Kidney (tissue), 14 donors: Measurements from ENCODE around the gene PCDHGA6. TPM values are rescaled to one million over a fixed set of nuclear protein-coding genes. Genes with fewer than 3 reads are reported as not detected.
"Not testable (repeated sequence)": the region's sequence is repeated elsewhere in the genome, so short reads cannot be mapped to it uniquely, and the experiment has no call there.

Source experiments
- DNase-seq, 5 donors: peaks; one replicate each; pipeline ENCODE4 v3.0.0-alpha.2; 2013 to 2020
- FAIRE-seq: peaks from 2 replicates; lab custom pipeline; 2012; peaks lifted over from hg19 to GRCh38; lab: Jason Lieb, UNC
- H3K27ac ChIP-seq, 2 donors: one replicate each; pipeline ENCODE4 v1.7.0; 2013; ENCODE audit warnings: low read depth in 2 of 2, low read length in 2 of 2, inconsistent platforms in 1 of 2
- H3K27me3 ChIP-seq: one replicate; pipeline ENCODE4 v1.7.1; 2013; ENCODE audit warnings: low read length, inconsistent platforms; ENCODE audit not compliant: control insufficient read depth, insufficient read depth
- H3K36me3 ChIP-seq, 3 donors: one replicate each; pipeline versions ENCODE4 v1.7.0 to v1.7.1; 2013; ENCODE audit warnings: low read length in 3 of 3, control low read depth in 1 of 3, inconsistent platforms in 1 of 3; ENCODE audit not compliant: insufficient read depth in 3 of 3, control insufficient read depth in 2 of 3
- H3K4me1 ChIP-seq, 3 donors: one replicate each; pipeline versions ENCODE4 v1.7.0 to v1.7.1; 2013; ENCODE audit warnings: low read length in 3 of 3, inconsistent platforms in 1 of 3, low read depth in 1 of 3; ENCODE audit not compliant: control insufficient read depth in 2 of 3, insufficient read depth in 2 of 3
- H3K4me3 ChIP-seq, 3 donors: one replicate each; pipeline versions ENCODE4 v1.7.0 to v1.8.1; 2013; ENCODE audit warnings: low read length in 3 of 3, control low read depth in 1 of 3, inconsistent platforms in 1 of 3
- H3K9ac ChIP-seq, 3 donors: one replicate each; pipeline versions ENCODE4 v1.7.0 to v1.7.1; 2013; ENCODE audit warnings: low read length in 3 of 3, control low read depth in 1 of 3, inconsistent platforms in 1 of 3
- H3K9me3 ChIP-seq, 3 donors: one replicate each; pipeline versions ENCODE4 v1.7.0 to v1.7.1; 2013; ENCODE audit warnings: low read length in 3 of 3, control low read depth in 1 of 3, inconsistent platforms in 1 of 3; ENCODE audit not compliant: control insufficient read depth in 2 of 3, insufficient read depth in 1 of 3
- intact Hi-C: fragments of 100-400 bp; cut with DNase I; formaldehyde crosslinking; loops from one replicate; pipeline ENCODE4 v1.11.1; 2022
- polyA plus RNA-seq: library from polyadenylated mRNA; stranded (reverse); fragments of 350-450 nt; fragmentation: Illumina TruSeq; extraction: RNeasy Lipid Tissue Mini Kit (QIAGEN cat#74804); gene quantifications from one replicate; pipeline ENCODE4 v1.2.3, GENCODE V29; 2014; ENCODE audit warnings: low read depth, low replicate concordance; ENCODE audit not compliant: insufficient read depth
- total RNA-seq: library from RNA; stranded (reverse); fragmentation: NEBNext Ultra II Directional; extraction: Animal tissue kit (Norgen Biotek cat#: 25700); gene quantifications from one replicate; pipeline ENCODE4 v1.2.1, GENCODE V29; 2021
- TF ChIP-seq, protein P1 (sequence below): IDR thresholded peaks from 3 replicates; pipeline ENCODE4 v1.5.1; 2012; ENCODE audit warnings: mild to moderate bottlenecking, moderate library complexity, borderline replicate concordance; ENCODE audit not compliant: insufficient read depth; ENCODE audit errors: extremely low read depth
- donor health status: control.
- donor health status: control.
- donor health status: control.
- donor health status: control.
- donor health status: control.
- donor health status: DM: yes; HTN: yes; CAD: no.
- donor health status: Normal renal cell carcinoma (clear cell type).

PCDHGA6 gene
- total and polyA plus RNA-seq, 2 donors from 2014 or later = 0.34 to 7.2 TPM

DNA sequence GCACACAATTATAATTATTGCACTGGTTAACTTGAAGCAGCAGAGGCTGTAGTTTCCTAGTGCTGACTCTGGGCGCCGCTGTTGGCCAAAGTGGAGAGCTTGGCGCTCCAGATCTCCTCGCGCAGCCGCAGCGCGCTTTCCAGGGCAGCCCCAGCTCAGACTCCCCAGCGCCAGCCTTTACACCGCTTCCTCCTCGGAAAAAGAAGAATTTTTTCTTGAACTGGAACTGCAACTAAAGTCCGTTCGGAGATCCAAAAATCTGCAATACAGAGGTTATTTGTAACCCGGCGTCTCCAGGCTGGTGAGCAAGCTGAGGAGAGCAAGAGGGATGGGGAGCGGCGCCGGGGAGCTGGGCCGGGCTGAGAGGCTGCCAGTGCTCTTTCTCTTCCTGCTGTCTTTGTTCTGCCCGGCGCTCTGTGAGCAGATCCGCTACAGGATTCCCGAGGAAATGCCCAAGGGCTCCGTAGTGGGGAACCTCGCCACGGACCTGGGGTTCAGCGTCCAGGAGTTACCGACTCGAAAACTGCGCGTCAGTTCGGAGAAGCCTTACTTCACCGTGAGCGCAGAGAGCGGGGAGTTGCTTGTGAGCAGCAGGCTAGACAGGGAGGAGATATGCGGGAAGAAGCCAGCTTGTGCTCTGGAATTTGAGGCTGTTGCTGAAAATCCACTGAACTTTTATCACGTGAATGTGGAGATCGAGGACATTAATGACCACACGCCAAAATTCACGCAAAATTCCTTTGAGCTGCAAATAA is 14.0 kb downstream of the PCDHGA6 start, which contains the start of gene PCDHGB4:
TSS of gene PCDHGB4 (plus strand) at position 142 of the 755 bp plus-strand sequence. CDS start at position 329, 187 bp downstream.
- intact Hi-C loops, H3K9ac ChIP-seq, FAIRE-seq, H3K27me3 ChIP-seq, H3K4me1 ChIP-seq, H3K36me3 ChIP-seq, H3K27ac ChIP-seq: not testable (repeated sequence)
- TF ChIP-seq, protein P1, sequence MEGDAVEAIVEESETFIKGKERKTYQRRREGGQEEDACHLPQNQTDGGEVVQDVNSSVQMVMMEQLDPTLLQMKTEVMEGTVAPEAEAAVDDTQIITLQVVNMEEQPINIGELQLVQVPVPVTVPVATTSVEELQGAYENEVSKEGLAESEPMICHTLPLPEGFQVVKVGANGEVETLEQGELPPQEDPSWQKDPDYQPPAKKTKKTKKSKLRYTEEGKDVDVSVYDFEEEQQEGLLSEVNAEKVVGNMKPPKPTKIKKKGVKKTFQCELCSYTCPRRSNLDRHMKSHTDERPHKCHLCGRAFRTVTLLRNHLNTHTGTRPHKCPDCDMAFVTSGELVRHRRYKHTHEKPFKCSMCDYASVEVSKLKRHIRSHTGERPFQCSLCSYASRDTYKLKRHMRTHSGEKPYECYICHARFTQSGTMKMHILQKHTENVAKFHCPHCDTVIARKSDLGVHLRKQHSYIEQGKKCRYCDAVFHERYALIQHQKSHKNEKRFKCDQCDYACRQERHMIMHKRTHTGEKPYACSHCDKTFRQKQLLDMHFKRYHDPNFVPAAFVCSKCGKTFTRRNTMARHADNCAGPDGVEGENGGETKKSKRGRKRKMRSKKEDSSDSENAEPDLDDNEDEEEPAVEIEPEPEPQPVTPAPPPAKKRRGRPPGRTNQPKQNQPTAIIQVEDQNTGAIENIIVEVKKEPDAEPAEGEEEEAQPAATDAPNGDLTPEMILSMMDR = peak; percentile 28
- peaks cover 4 to 85% (median 19%) of the 10 kb centered on the region in 3 donors for H3K9me3 ChIP-seq
- peak within 1 kb of the TSS in 2 of 3 donors; percentile 23 to 25 for H3K4me3 ChIP-seq
- peak in 3 of 5 donors; percentile 29 to 48 (median 33) for DNase-seq

DNA sequence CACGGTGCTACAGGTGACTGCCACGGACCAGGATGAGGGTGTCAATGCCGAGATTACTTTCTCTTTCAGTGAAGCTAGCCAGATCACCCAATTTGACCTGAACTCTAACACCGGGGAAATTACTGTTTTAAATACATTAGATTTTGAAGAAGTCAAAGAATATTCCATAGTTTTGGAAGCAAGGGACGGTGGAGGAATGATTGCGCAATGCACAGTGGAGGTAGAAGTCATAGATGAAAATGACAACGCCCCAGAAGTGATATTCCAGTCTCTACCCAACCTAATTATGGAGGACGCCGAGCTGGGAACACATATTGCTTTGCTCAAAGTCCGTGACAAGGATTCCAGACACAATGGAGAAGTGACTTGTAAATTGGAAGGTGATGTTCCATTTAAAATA is 15.0 kb downstream of the PCDHGA6 start:
- no peak overlapping the region for H3K9ac ChIP-seq
- no peak overlapping the region for H3K27ac ChIP-seq
- peak overlapping the region in 2 of 3 donors; percentile 23 to 25 for H3K4me3 ChIP-seq
- FAIRE-seq (no peak), DNase-seq (no peak)
- no peaks in the 10 kb centered on the region for H3K4me1 ChIP-seq
- TF ChIP-seq, protein P1 = no peak
- H3K36me3 ChIP-seq = no peaks in the 10 kb centered on the region
- intact Hi-C loops = no loop called here
- peaks cover 4 to 84% (median 19%) of the 10 kb centered on the region in 3 donors for H3K9me3 ChIP-seq
- no peaks in the 10 kb centered on the region for H3K27me3 ChIP-seq

DNA sequence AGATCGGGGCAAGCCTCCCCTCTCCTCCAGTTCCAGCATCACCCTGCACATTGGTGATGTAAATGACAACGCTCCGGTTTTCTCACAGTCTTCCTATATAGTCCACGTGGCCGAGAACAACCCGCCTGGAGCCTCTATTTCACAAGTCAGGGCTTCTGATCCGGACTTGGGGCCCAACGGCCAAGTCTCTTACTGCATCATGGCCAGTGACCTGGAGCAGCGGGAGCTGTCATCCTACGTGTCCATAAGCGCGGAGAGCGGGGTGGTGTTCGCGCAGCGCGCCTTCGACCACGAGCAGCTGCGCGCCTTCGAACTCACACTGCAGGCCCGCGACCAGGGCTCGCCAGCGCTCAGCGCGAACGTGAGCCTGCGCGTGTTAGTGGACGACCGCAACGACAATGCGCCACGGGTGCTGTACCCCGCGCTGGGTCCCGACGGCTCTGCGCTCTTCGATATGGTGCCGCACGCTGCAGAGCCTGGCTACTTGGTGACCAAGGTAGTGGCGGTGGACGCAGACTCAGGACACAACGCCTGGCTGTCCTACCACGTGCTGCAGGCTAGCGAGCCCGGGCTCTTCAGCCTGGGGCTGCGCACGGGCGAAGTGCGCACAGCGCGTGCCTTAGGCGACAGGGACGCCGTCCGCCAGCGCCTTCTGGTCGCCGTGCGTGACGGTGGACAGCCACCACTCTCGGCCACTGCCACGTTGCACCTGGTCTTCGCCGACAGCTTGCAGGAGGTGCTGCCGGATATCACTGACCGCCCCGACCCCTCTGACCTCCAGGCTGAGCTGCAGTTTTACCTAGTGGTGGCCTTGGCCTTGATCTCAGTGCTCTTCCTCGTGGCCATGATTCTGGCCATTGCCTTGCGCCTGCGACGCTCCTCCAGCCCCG is 15.7 kb downstream of the PCDHGA6 start:
- H3K9ac ChIP-seq = no peak overlapping the region
- no peak overlapping the region for H3K4me3 ChIP-seq
- FAIRE-seq = no peak
- no peaks in the 10 kb centered on the region for H3K4me1 ChIP-seq
- intact Hi-C loops = no loop called here
- DNase-seq = no peak
- no peaks in the 10 kb centered on the region for H3K27me3 ChIP-seq
- peaks cover 6 to 86% (median 19%) of the 10 kb centered on the region in 3 donors for H3K9me3 ChIP-seq
- no peak overlapping the region for H3K27ac ChIP-seq
- H3K36me3 ChIP-seq = no peaks in the 10 kb centered on the region
- TF ChIP-seq, protein P1 = no peak
